GM23338 (cell line): ENCODE data around the gene CHST4. TPM values are rescaled to one million over a fixed set of nuclear protein-coding genes. Genes with fewer than 3 reads are reported as not detected.

Experiments
- ATAC-seq: fragments of 200-7000 bp; cut with Tn5 transposase; 3 replicates; pipeline ENCODE4 v1.9.1; 2020
- DNase-seq: peaks from one replicate; pipeline ENCODE4 v3.0.0-alpha.2; 2015; ENCODE audit warnings: low spot score
- H2AFZ ChIP-seq: fragments of 200-600 bp; sonication (generic); 2 replicates; pipeline ENCODE4 v1.8.0; 2016; ENCODE audit warnings: antibody characterized with exemption, mild to moderate bottlenecking, moderate library complexity
- H3F3A ChIP-seq: fragments of 200-600 bp; sonication (generic); replicated peaks from 2 replicates; pipeline ENCODE4 v1.8.0; 2017; ENCODE audit warnings: antibody characterized with exemption, mixed run types, low read depth
- H3K27ac ChIP-seq: fragments of 200-600 bp; sonication (generic); 2 replicates; pipeline ENCODE4 v1.6.1; 2016; ENCODE audit warnings: low read depth
- H3K27me3 ChIP-seq: fragments of 200-600 bp; sonication (generic); 2 replicates; pipeline ENCODE4 v1.8.0; 2016; ENCODE audit warnings: mild to moderate bottlenecking, mixed run types, moderate library complexity; ENCODE audit not compliant: insufficient read depth
- H3K36me3 ChIP-seq: fragments of 200-600 bp; sonication (generic); 2 replicates; pipeline ENCODE4 v1.8.0; 2016; ENCODE audit warnings: mild to moderate bottlenecking; ENCODE audit not compliant: insufficient read depth
- H3K4me1 ChIP-seq: fragments of 200-600 bp; sonication (generic); 2 replicates; pipeline ENCODE4 v1.8.0; 2016; ENCODE audit warnings: mild to moderate bottlenecking, moderate library complexity; ENCODE audit not compliant: insufficient read depth
- H3K4me2 ChIP-seq: fragments of 200-600 bp; sonication (generic); 2 replicates; pipeline ENCODE4 v1.7.1; 2017; ENCODE audit warnings: mixed run types
- H3K4me3 ChIP-seq: fragments of 200-600 bp; sonication (generic); 2 replicates; pipeline ENCODE4 v1.6.1; 2016; ENCODE audit warnings: mixed run types
- H3K79me2 ChIP-seq: fragments of 200-600 bp; sonication (generic); replicated peaks from 2 replicates; pipeline ENCODE4 v1.8.0; 2017; ENCODE audit warnings: mild to moderate bottlenecking; ENCODE audit not compliant: insufficient read depth
- H3K9me2 ChIP-seq: fragments of 200-600 bp; sonication (generic); 2 replicates; pipeline ENCODE4 v1.8.0; 2017; ENCODE audit not compliant: insufficient read depth
- H4K20me1 ChIP-seq: fragments of 200-600 bp; sonication (generic); replicated peaks from 2 replicates; pipeline ENCODE4 v1.8.0; 2017; ENCODE audit warnings: mild to moderate bottlenecking; ENCODE audit not compliant: insufficient read depth
- H3K27ac Mint-ChIP-seq: 2 replicates; pipeline ENCODE4 v1.8.0; 2020; ENCODE audit warnings: inconsistent platforms, mild to moderate bottlenecking, moderate library complexity, mixed read lengths
- H3K27me3 Mint-ChIP-seq: 3 replicates; pipeline ENCODE4 v1.8.0; 2022; ENCODE audit warnings: low read depth, mild to moderate bottlenecking, moderate library complexity, mixed read lengths, inconsistent platforms; ENCODE audit not compliant: insufficient read depth, poor library complexity
- H3K36me3 Mint-ChIP-seq: 3 replicates; pipeline ENCODE4 v1.8.0; 2021; ENCODE audit warnings: low read depth, mild to moderate bottlenecking, inconsistent platforms, moderate library complexity, mixed read lengths
- H3K4me1 Mint-ChIP-seq: 3 replicates; pipeline ENCODE4 v1.8.0; 2020; ENCODE audit warnings: mild to moderate bottlenecking, inconsistent platforms, mixed read lengths
- H3K4me3 Mint-ChIP-seq: 3 replicates; pipeline ENCODE4 v1.8.0; 2021; ENCODE audit warnings: moderate library complexity, mild to moderate bottlenecking, inconsistent platforms, mixed read lengths
- H3K9me3 Mint-ChIP-seq: 3 replicates; pipeline ENCODE4 v1.8.0; 2020; ENCODE audit warnings: moderate library complexity, mild to moderate bottlenecking, inconsistent platforms, mixed read lengths
- CREB1 ChIP-seq: fragments of 250-450 bp; sonication (Bioruptor Pico); IDR thresholded peaks from 2 replicates; pipeline ENCODE4 v1.5.0; 2020; ENCODE audit warnings: low read depth, mild to moderate bottlenecking, moderate library complexity
- ETS1 ChIP-seq: IDR thresholded peaks from 2 replicates; pipeline ENCODE4 v1.6.1; 2016; ENCODE audit warnings: antibody characterized with exemption
- JUNB ChIP-seq: IDR thresholded peaks from one replicate; pipeline ENCODE4 v1.6.1; 2016; ENCODE audit warnings: antibody characterized with exemption; ENCODE audit not compliant: unreplicated experiment
- POLR2AphosphoS5 ChIP-seq: IDR thresholded peaks from 2 replicates; pipeline ENCODE4 v1.6.1; 2016; ENCODE audit warnings: antibody characterized with exemption, low read depth
- polyA plus RNA-seq: library from polyadenylated mRNA; unstranded; fragments of >200 nt; fragmentation: Nextera tagmentation; extraction: Ambion mirVana; gene quantifications from 2 replicates; pipeline ENCODE4 v1.2.1, GENCODE V29; 2016
- total RNA-seq: library from RNA; depleted of rRNA; stranded (reverse); fragments of >200 nt; shearing (Covaris generic); gene quantifications from 2 replicates; pipeline ENCODE4 v1.2.3, GENCODE V29; 2014
- TF ChIP-seq, protein P1 (sequence below): fragments of 250-450 bp; sonication (Bioruptor Pico); IDR thresholded peaks from 2 replicates; pipeline ENCODE4 v1.5.0; 2020; ENCODE audit warnings: mild to moderate bottlenecking, moderate library complexity

The CHST4 gene
- total and polyA plus RNA-seq, 2 experiments from 2014 or later = 5.5 to 17.8 TPM

- TF ChIP-seq, protein P1, sequence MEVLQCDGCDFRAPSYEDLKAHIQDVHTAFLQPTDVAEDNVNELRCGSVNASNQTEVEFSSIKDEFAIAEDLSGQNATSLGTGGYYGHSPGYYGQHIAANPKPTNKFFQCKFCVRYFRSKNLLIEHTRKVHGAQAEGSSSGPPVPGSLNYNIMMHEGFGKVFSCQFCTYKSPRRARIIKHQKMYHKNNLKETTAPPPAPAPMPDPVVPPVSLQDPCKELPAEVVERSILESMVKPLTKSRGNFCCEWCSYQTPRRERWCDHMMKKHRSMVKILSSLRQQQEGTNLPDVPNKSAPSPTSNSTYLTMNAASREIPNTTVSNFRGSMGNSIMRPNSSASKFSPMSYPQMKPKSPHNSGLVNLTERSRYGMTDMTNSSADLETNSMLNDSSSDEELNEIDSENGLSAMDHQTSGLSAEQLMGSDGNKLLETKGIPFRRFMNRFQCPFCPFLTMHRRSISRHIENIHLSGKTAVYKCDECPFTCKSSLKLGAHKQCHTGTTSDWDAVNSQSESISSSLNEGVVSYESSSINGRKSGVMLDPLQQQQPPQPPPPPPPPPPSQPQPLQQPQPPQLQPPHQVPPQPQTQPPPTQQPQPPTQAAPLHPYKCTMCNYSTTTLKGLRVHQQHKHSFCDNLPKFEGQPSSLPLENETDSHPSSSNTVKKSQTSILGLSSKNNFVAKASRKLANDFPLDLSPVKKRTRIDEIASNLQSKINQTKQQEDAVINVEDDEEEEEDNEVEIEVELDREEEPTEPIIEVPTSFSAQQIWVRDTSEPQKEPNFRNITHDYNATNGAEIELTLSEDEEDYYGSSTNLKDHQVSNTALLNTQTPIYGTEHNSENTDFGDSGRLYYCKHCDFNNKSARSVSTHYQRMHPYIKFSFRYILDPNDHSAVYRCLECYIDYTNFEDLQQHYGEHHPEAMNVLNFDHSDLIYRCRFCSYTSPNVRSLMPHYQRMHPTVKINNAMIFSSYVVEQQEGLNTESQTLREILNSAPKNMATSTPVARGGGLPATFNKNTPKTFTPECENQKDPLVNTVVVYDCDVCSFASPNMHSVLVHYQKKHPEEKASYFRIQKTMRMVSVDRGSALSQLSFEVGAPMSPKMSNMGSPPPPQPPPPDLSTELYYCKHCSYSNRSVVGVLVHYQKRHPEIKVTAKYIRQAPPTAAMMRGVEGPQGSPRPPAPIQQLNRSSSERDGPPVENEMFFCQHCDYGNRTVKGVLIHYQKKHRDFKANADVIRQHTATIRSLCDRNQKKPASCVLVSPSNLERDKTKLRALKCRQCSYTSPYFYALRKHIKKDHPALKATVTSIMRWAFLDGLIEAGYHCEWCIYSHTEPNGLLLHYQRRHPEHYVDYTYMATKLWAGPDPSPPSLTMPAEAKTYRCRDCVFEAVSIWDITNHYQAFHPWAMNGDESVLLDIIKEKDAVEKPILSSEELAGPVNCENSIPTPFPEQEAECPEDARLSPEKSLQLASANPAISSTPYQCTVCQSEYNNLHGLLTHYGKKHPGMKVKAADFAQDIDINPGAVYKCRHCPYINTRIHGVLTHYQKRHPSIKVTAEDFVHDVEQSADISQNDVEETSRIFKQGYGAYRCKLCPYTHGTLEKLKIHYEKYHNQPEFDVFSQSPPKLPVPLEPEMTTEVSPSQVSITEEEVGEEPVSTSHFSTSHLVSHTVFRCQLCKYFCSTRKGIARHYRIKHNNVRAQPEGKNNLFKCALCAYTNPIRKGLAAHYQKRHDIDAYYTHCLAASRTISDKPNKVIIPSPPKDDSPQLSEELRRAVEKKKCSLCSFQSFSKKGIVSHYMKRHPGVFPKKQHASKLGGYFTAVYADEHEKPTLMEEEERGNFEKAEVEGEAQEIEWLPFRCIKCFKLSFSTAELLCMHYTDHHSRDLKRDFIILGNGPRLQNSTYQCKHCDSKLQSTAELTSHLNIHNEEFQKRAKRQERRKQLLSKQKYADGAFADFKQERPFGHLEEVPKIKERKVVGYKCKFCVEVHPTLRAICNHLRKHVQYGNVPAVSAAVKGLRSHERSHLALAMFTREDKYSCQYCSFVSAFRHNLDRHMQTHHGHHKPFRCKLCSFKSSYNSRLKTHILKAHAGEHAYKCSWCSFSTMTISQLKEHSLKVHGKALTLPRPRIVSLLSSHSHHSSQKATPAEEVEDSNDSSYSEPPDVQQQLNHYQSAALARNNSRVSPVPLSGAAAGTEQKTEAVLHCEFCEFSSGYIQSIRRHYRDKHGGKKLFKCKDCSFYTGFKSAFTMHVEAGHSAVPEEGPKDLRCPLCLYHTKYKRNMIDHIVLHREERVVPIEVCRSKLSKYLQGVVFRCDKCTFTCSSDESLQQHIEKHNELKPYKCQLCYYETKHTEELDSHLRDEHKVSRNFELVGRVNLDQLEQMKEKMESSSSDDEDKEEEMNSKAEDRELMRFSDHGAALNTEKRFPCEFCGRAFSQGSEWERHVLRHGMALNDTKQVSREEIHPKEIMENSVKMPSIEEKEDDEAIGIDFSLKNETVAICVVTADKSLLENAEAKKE = no peak
- no peak for TF ChIP-seq CREB1
- no peak for TF ChIP-seq ETS1
These were observed 43.7 kb upstream of the CHST4 start (continued) for GRCh38 chr16:71482569-71482968.

DNA sequence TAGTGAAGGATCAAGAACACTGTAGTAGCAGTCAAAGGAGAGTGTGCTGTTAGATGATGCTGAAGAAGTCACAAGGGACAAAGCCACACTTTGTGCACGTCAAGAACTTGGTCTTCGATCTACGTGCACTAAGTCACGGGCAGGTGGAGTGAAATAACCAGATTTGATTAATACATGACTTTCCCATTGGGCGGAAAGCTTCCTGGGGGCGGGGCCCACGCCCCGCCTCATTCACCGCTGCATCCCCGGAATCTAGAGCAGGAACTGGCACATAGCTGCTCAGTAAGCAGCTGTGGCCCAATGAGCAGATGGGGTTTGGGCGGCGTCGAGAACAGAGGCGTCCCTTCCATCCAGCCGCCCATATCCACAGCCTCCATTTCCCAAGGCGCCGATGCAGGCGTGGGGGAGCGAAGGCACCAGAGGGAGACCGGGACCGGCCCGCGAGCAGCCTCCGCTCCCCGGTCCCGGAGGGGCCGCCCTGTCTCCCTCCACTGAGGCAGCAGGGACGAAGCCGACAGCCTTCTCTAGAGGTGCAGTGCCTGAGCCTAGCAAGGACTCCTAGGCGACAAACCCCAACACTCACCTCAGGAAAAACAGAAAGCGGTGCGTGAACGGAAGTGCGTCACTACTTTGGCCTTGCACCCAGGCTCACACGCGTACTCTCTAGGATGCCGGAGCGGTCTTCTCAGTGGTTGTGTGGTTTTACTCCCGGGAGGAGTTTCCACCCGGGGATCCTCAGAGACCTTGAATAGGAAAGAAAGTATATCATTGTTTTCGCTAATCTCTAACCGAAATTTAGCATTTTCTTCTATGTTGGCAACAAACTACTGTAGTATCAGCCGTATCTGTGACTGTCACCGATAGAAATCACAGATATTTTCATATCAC, 42.0 kb upstream of the CHST4 start:
- no peaks in the 10 kb centered on the region for H3K9me2 ChIP-seq
- TF ChIP-seq JUNB (no peak), CREB1 (peak; percentile 92), POLR2AphosphoS5 (peak; percentile 82; the same call in 1 of the 2 replicates)
- Mint-ChIP-seq H3K27ac (peak overlapping the region; percentile 74), H3K4me3 (peak overlapping the region; percentile 82), H3K9me3 (no peaks in the 10 kb centered on the region), H3K4me1 (peaks cover 7% of the 10 kb centered on the region; the same call in 2 of the 3 replicates), H3K27me3 (no peaks in the 10 kb centered on the region), H3K36me3 (no peaks in the 10 kb centered on the region)
- H2AFZ ChIP-seq = peak overlapping the region; percentile 95
- peak overlapping the region; percentile 80 for H3K4me3 ChIP-seq
- no peaks in the 10 kb centered on the region; the same call in none of the 2 replicates for H3K4me1 ChIP-seq
- H3K27ac ChIP-seq = peak overlapping the region; percentile 96
- H3K4me2 ChIP-seq = peak overlapping the region; percentile 74
- no peaks in the 10 kb centered on the region for H3K79me2 ChIP-seq
- DNase-seq (peak; percentile 93), ATAC-seq (peak; percentile 96)
- H3K27me3 ChIP-seq = no peaks in the 10 kb centered on the region
- H3F3A ChIP-seq = no peaks in the 10 kb centered on the region
- H3K36me3 ChIP-seq = no peaks in the 10 kb centered on the region
- H4K20me1 ChIP-seq = no peaks in the 10 kb centered on the region
